Measurements from ENCODE around the gene NF1.

The NF1 gene

DNA sequence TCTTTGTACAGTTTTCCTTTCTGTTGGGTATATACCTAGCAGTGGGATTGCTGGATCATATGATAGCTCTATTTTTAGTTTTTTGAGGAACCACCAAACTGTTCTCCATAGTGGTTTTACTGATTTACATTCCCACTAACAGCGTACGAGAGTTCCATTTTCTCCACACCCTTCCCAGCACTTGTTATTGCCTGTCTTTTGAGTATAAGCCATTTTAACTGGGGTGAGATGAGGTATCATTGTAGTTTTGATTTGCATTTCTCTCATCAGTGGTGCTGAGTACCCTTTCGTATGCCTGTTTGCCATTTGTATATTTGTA, 220.0 kb downstream of the NF1 start:
- Histone ChIP-seq H3K36me3 (ENCODE audit: control insufficient read depth in 4 of 4, insufficient read depth in 4 of 4, low read length in 3 of 4) (no peaks in the 10 kb centered on the region), H3K4me1 (ENCODE audit: control extremely low read depth in 1 of 4, control insufficient read depth in 4 of 4, insufficient read depth in 4 of 4, low read length in 3 of 4) (peaks cover 32 to 83% (median 72%) of the 10 kb centered on the region in 4 experiments), H3K4me3 (ENCODE audit: control insufficient read depth in 1 of 7, extremely low read depth in 1 of 7, insufficient read depth in 4 of 7, low read depth in 2 of 7, low read length in 6 of 7) (peak overlapping the region in 3 of 7 experiments; percentile 1 to 26 (median 26)), H3K27ac (ENCODE audit: insufficient read depth in 1 of 2, low read depth in 1 of 2, low read length in 2 of 2, poor library complexity in 1 of 2, severe bottlenecking in 2 of 2) (peak overlapping the region in 1 of 2 experiments; percentile 91), H3K27me3 (replicated peaks in 2 of 5; ENCODE audit: control insufficient read depth in 4 of 5, insufficient read depth in 5 of 5, low read length in 4 of 5) (no peaks in the 10 kb centered on the region), H3K9me3 (ENCODE audit: control extremely low read depth in 1 of 5, control insufficient read depth in 4 of 5, insufficient read depth in 2 of 5, low read depth in 1 of 5, low read length in 4 of 5) (no peaks in the 10 kb centered on the region)
- WGBS (ENCODE audit: insufficient coverage), result no CpG with 5 or more reads among the region's 3 CpGs
- DNase-seq, result no peak
- ChIA-PET POLR2A (no interaction called here), CTCF (no interaction called here)

DNA sequence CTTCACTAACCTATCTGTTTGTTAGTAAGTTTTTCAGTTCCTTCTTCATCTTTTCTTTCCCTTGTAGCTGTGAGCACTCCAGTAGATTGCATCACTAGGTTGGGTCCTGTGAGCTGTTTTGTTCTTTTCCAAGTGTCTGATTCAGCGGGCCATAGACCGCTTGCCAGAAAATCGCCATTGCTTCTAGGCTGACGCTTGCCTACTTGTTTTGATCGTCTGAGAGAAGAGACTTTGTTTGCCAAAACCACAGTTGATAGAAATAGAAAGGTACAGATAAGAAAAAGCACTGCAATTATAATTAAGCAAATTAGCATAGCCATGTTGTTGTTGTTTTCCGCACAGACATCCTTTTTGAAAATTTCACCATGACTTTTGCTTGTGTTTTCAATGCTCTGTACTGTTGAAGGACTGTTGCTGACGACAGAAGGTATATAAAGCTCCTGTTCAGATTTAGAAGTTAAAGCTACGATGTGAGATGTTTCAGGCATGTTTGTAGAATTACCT, 223.6 kb downstream of the NF1 start:
- POLR2A ChIA-PET, result no interaction called here
- Histone ChIP-seq H3K27me3 (replicated peaks in 2 of 5; ENCODE audit: control insufficient read depth in 4 of 5, insufficient read depth in 5 of 5, low read length in 4 of 5) (no peaks in the 10 kb centered on the region), H3K36me3 (ENCODE audit: control insufficient read depth in 4 of 4, insufficient read depth in 4 of 4, low read length in 3 of 4) (no peaks in the 10 kb centered on the region), H3K4me3 (ENCODE audit: control insufficient read depth in 1 of 7, extremely low read depth in 1 of 7, insufficient read depth in 4 of 7, low read depth in 2 of 7, low read length in 6 of 7) (peak overlapping the region in 6 of 7 experiments; percentile 38 to 83 (median 66)), H3K9me3 (ENCODE audit: control extremely low read depth in 1 of 5, control insufficient read depth in 4 of 5, insufficient read depth in 2 of 5, low read depth in 1 of 5, low read length in 4 of 5) (no peaks in the 10 kb centered on the region), H3K27ac (ENCODE audit: insufficient read depth in 1 of 2, low read depth in 1 of 2, low read length in 2 of 2, poor library complexity in 1 of 2, severe bottlenecking in 2 of 2) (peak overlapping the region; percentile 74 to 90), H3K4me1 (ENCODE audit: control extremely low read depth in 1 of 4, control insufficient read depth in 4 of 4, insufficient read depth in 4 of 4, low read length in 3 of 4) (peaks cover 32 to 80% (median 69%) of the 10 kb centered on the region in 4 experiments)
- WGBS (ENCODE audit: insufficient coverage), result 50% methylated on average over 2 of the region's 8 CpGs
- CTCF ChIA-PET, result interaction anchor here (1.8 kb wide), 1 partner anchor 54 kb away, joined by 5 read pairs; no protein-coding TSS in a partner anchor
- DNase-seq, result peak in 2 of 3 donors; percentile 53 to 54

DNA sequence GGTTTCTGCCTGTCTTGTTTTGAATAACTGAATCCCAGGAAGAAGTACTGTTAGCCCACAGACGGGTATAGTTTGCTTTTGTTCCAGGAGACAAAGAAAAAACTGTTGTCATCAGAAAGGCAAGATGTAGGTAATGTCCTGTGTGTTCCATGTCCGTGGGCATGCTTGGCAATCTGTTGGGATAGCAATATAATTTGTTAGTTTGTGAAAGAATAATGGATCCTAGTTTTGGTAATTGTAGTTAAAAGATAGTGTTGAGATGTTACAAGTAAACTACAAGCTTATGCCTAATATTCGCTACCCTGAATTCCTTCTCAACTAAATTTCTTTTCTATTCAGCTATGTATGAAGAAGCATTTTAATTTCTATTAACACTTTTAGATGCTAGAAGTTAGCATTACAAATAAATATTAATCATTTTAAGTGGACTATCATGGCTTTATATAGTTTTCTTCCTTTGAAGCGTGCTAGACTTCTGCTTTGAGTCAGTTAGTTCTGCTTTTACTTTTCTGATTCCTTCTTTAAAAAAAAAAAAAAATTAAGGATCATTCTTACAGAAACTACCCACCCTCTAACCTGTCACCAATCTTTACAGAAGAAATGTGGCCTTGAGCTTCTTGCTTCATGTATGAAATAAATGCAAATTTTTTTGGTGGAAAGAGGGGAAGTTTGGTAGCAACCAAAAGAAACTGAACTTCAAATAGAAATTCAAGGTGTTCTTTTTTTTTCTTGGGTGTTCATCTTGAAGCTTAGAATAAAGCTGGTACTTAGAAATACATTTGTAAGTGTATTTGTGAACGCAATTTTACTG, 224.3 kb downstream of the NF1 start:
- H3K9me3 ChIP-seq (ENCODE audit: control extremely low read depth in 1 of 5, control insufficient read depth in 4 of 5, insufficient read depth in 2 of 5, low read depth in 1 of 5, low read length in 4 of 5), result no peaks in the 10 kb centered on the region
- H3K27me3 ChIP-seq (replicated peaks in 2 of 5; ENCODE audit: control insufficient read depth in 4 of 5, insufficient read depth in 5 of 5, low read length in 4 of 5), result no peaks in the 10 kb centered on the region
- peak overlapping the region in 6 of 7 experiments; percentile 38 to 85 (median 73) for H3K4me3 ChIP-seq (ENCODE audit: control insufficient read depth in 1 of 7, extremely low read depth in 1 of 7, insufficient read depth in 4 of 7, low read depth in 2 of 7, low read length in 6 of 7)
- H3K27ac ChIP-seq (ENCODE audit: insufficient read depth in 1 of 2, low read depth in 1 of 2, low read length in 2 of 2, poor library complexity in 1 of 2, severe bottlenecking in 2 of 2), result peak overlapping the region; percentile 74 to 90
- H3K36me3 ChIP-seq (ENCODE audit: control insufficient read depth in 4 of 4, insufficient read depth in 4 of 4, low read length in 3 of 4), result no peaks in the 10 kb centered on the region
- ChIA-PET POLR2A (interaction anchor here (1.5 kb wide), 1 partner anchor 9 kb away, joined by 7 read pairs; no protein-coding TSS in a partner anchor), CTCF (interaction anchor here (0.6 to 1.8 kb wide), 2 partner anchors 49 to 54 kb away, joined by 3 to 5 read pairs; no protein-coding TSS in a partner anchor)
- 0% methylated on average over 1 of the region's 5 CpGs for WGBS (ENCODE audit: insufficient coverage)
- H3K4me1 ChIP-seq (ENCODE audit: control extremely low read depth in 1 of 4, control insufficient read depth in 4 of 4, insufficient read depth in 4 of 4, low read length in 3 of 4), result peaks cover 32 to 79% (median 69%) of the 10 kb centered on the region in 4 experiments
- peak; percentile 48 to 87 (median 83) for DNase-seq

DNA sequence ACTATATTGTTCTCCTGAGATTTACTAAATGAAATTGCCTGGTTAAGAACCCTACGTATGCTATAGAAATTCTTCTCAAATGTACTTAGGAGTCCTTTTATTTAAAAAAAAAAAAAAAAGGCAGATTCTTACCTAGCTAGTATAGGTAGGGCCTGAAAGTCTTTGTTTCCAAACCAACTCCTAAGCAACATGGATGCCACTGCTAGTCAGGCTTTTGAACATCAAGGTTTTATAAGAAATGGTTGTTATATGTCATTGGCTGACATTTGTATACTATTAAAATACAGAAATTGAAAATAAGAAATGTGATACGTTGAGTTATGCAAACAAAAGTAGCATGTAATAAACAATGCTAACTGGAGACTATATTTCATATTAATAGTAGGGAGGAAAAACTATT, 225.5 kb downstream of the NF1 start:
- no peaks in the 10 kb centered on the region for H3K36me3 ChIP-seq (ENCODE audit: control insufficient read depth in 4 of 4, insufficient read depth in 4 of 4, low read length in 3 of 4)
- peaks cover 28 to 68% (median 61%) of the 10 kb centered on the region in 4 experiments for H3K4me1 ChIP-seq (ENCODE audit: control extremely low read depth in 1 of 4, control insufficient read depth in 4 of 4, insufficient read depth in 4 of 4, low read length in 3 of 4)
- H3K9me3 ChIP-seq (ENCODE audit: control extremely low read depth in 1 of 5, control insufficient read depth in 4 of 5, insufficient read depth in 2 of 5, low read depth in 1 of 5, low read length in 4 of 5), result no peaks in the 10 kb centered on the region
- WGBS (ENCODE audit: insufficient coverage), result no CpG with 5 or more reads among the region's 2 CpGs
- H3K27me3 ChIP-seq (replicated peaks in 2 of 5; ENCODE audit: control insufficient read depth in 4 of 5, insufficient read depth in 5 of 5, low read length in 4 of 5), result no peaks in the 10 kb centered on the region
- CTCF ChIA-PET, result interaction anchor here (1.1 to 1.6 kb wide), 3 partner anchors 9 to 57 kb away, joined by 3 to 5 read pairs (median 4); no protein-coding TSS in a partner anchor
- H3K27ac ChIP-seq (ENCODE audit: insufficient read depth in 1 of 2, low read depth in 1 of 2, low read length in 2 of 2, poor library complexity in 1 of 2, severe bottlenecking in 2 of 2), result peak overlapping the region; percentile 74 to 90
- no peak for DNase-seq
- H3K4me3 ChIP-seq (ENCODE audit: control insufficient read depth in 1 of 7, extremely low read depth in 1 of 7, insufficient read depth in 4 of 7, low read depth in 2 of 7, low read length in 6 of 7), result peak overlapping the region in 6 of 7 experiments; percentile 4 to 85 (median 73)
- POLR2A ChIA-PET, result interaction anchor here (1.5 kb wide), 1 partner anchor 10 kb away, joined by 7 read pairs; no protein-coding TSS in a partner anchor

DNA sequence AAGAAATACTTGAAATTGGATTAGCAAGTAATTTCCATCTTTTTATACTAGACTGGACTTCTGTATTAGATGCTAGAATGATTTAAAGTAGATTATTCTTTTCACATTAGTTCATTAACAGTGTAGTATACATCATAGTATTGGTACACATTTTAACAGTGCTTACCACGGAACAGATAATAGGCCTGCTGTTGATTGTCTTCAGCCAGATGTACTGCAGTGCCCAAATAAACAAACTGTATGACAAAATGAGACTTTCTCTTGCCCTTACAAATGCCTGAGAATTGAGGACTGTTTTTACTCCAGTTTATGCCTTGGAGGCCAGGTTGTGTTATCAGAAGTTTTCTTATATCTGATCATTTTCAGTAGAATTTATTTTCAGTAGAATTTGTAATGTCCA, 226.0 kb downstream of the NF1 start:
- Histone ChIP-seq H3K9me3 (ENCODE audit: control extremely low read depth in 1 of 5, control insufficient read depth in 4 of 5, insufficient read depth in 2 of 5, low read depth in 1 of 5, low read length in 4 of 5) (no peaks in the 10 kb centered on the region), H3K4me3 (ENCODE audit: control insufficient read depth in 1 of 7, extremely low read depth in 1 of 7, insufficient read depth in 4 of 7, low read depth in 2 of 7, low read length in 6 of 7) (peak overlapping the region in 6 of 7 experiments; percentile 58 to 85 (median 73)), H3K27me3 (replicated peaks in 2 of 5; ENCODE audit: control insufficient read depth in 4 of 5, insufficient read depth in 5 of 5, low read length in 4 of 5) (no peaks in the 10 kb centered on the region), H3K27ac (ENCODE audit: insufficient read depth in 1 of 2, low read depth in 1 of 2, low read length in 2 of 2, poor library complexity in 1 of 2, severe bottlenecking in 2 of 2) (peak overlapping the region; percentile 74 to 90), H3K4me1 (ENCODE audit: control extremely low read depth in 1 of 4, control insufficient read depth in 4 of 4, insufficient read depth in 4 of 4, low read length in 3 of 4) (peaks cover 28 to 63% (median 56%) of the 10 kb centered on the region in 4 experiments), H3K36me3 (ENCODE audit: control insufficient read depth in 4 of 4, insufficient read depth in 4 of 4, low read length in 3 of 4) (peaks cover 0 to 2% (median 0%) of the 10 kb centered on the region in 4 experiments)
- peak in 1 of 3 donors; percentile 22 for DNase-seq
- ChIA-PET POLR2A (no interaction called here), CTCF (interaction anchor here (1.2 to 1.6 kb wide), 2 partner anchors 11 to 57 kb away, joined by 3 to 5 read pairs; no protein-coding TSS in a partner anchor)
- WGBS (ENCODE audit: insufficient coverage), result no CpG with 5 or more reads among the region's 1 CpG

DNA sequence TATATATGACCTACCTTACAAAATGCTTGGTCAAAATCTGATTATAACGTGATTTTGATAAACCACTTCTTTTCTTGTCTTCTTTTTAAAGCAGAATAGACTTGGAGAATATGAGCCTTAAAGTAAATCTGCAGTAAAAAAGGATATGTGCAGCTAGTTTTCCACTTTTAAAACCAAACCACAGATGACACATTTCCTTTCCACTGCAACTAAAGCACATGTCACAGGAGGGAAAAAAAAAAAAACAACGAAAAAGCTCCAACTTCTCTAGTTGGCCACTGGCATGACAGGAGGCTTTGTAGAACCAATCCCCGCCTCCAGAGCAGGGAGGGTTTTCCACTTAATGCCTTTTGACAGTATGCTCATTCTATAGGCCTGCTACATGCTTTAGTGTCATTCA, 226.7 kb downstream of the NF1 start, which contains the start of gene EVI2A:
TSS of gene EVI2A (minus strand) at position 142 of the 400 bp plus-strand sequence. CDS start 2,609 bp downstream, outside the sequence.
- Histone ChIP-seq H3K4me1 (ENCODE audit: control extremely low read depth in 1 of 4, control insufficient read depth in 4 of 4, insufficient read depth in 4 of 4, low read length in 3 of 4) (peaks cover 26 to 56% (median 49%) of the 10 kb centered on the region in 4 experiments), H3K27ac (ENCODE audit: insufficient read depth in 1 of 2, low read depth in 1 of 2, low read length in 2 of 2, poor library complexity in 1 of 2, severe bottlenecking in 2 of 2) (peak within 1 kb of the TSS; percentile 74 to 90), H3K27me3 (replicated peaks in 2 of 5; ENCODE audit: control insufficient read depth in 4 of 5, insufficient read depth in 5 of 5, low read length in 4 of 5) (no peaks in the 10 kb centered on the region), H3K9me3 (ENCODE audit: control extremely low read depth in 1 of 5, control insufficient read depth in 4 of 5, insufficient read depth in 2 of 5, low read depth in 1 of 5, low read length in 4 of 5) (no peaks in the 10 kb centered on the region), H3K4me3 (ENCODE audit: control insufficient read depth in 1 of 7, extremely low read depth in 1 of 7, insufficient read depth in 4 of 7, low read depth in 2 of 7, low read length in 6 of 7) (peak within 1 kb of the TSS in 6 of 7 experiments; percentile 58 to 85 (median 73)), H3K36me3 (ENCODE audit: control insufficient read depth in 4 of 4, insufficient read depth in 4 of 4, low read length in 3 of 4) (peaks cover 0 to 6% (median 1%) of the 10 kb centered on the region in 4 experiments)
- peak; percentile 91 to 97 (median 95) for DNase-seq
- ChIA-PET POLR2A (interaction anchor here (0.6 to 0.9 kb wide), 2 partner anchors 12 to 159 kb away, joined by 3 to 5 read pairs; no protein-coding TSS in a partner anchor), CTCF (interaction anchor here (0.8 to 1.6 kb wide), 2 partner anchors 50 to 56 kb away, joined by 3 to 5 read pairs; no protein-coding TSS in a partner anchor)
- no CpG with 5 or more reads among the region's 3 CpGs for WGBS (ENCODE audit: insufficient coverage)

All from common myeloid progenitor, CD34-positive (primary cell).